ENCODE measurements around the gene BORCS5.

GRCh38 chr12:12445882-12446181 is 89.0 kb downstream of the BORCS5 start:
- TF ChIP-seq EZH2phosphoT487 (IDR thresholded peaks at IDR 0.05; ENCODE audit: insufficient read depth, low read depth) = no peak
- TF ChIP-seq EZH2 (IDR thresholded peaks at IDR 0.05; ENCODE audit: insufficient read depth, poor library complexity, severe bottlenecking) = no peak

Data from GM23248 (cell line).